ENCODE results near the gene METTL4. TPM values are rescaled to one million over a fixed set of nuclear protein-coding genes. Genes with fewer than 3 reads are reported as not detected.

METTL4 gene
- total and polyA plus RNA-seq, 2 of the 8 experiments (the other 6 are each of a cell fraction or from before 2014, with no cell fraction given), result 8.5 to 11.5 TPM

DNA sequence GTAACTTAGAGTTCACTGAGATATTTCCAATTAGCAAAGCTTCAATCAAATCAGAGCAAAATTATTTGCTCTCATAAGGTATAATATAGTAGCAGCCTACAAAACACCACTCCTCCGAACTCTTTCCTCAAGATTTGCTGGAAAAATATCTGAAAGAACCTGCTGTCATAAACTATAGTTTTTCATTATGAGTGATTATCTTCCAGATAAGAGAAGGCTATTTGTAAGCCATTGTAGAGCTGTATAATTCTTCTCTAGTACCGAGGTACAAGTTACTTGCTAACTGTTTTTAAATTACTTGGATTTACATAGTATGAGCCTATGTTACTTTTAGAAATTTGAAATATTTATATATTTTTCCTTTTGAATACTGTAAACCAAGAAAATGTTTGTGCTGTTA lies 2.1 kb upstream of the METTL4 start:
- Histone ChIP-seq H3K27me3 (replicated peaks in 1 of 4; ENCODE audit: control insufficient read depth in 3 of 4, extremely low read depth in 1 of 4, insufficient read depth in 3 of 4, low read length in 3 of 4) (no peaks in the 10 kb centered on the region), H3K14ac (ENCODE audit: insufficient read length) (no peak overlapping the region), H3K9me3 (ENCODE audit: insufficient read depth in 2 of 2, low read depth in 1 of 2, low read length in 1 of 2) (no peaks in the 10 kb centered on the region), H3K4me1 (replicated peaks in 1 of 4; ENCODE audit: control insufficient read depth in 3 of 4, insufficient read depth in 4 of 4, low read length in 3 of 4) (peaks cover 0 to 8% (median 4%) of the 10 kb centered on the region in 4 experiments; a peak in 2 of 7 replicates), H2BK20ac (ENCODE audit: low read length) (no peak overlapping the region), H2AFZ (ENCODE audit: low read length) (no peak overlapping the region), H4K8ac (ENCODE audit: extremely low read depth, insufficient read depth, low read length) (no peak overlapping the region), H3K27ac (ENCODE audit: low read depth, low read length) (no peak overlapping the region), H2BK5ac (ENCODE audit: low read depth, low read length) (no peak overlapping the region), H4K91ac (replicated peaks; ENCODE audit: insufficient read length, low read length) (no peak overlapping the region), H3K79me2 (ENCODE audit: control insufficient read depth in 1 of 2, insufficient read depth in 2 of 2, low read length in 2 of 2) (peaks cover 12 to 61% of the 10 kb centered on the region in 2 experiments), H2BK12ac (ENCODE audit: low read depth, low read length) (no peak overlapping the region), H2AK5ac (ENCODE audit: low read depth, low read length) (no peak overlapping the region), H3K9ac (replicated peaks in 1 of 4; ENCODE audit: extremely low read depth in 1 of 4, low read depth in 3 of 4, low read length in 3 of 4) (no peak overlapping the region), H3K18ac (ENCODE audit: extremely low read depth, low read length) (no peak overlapping the region), H3K4me2 (ENCODE audit: insufficient read depth in 1 of 2, low read depth in 2 of 2, low read length in 2 of 2) (peak overlapping the region; percentile 80 to 88), H3K23me2 (ENCODE audit: low read depth, low read length) (peaks cover 8% of the 10 kb centered on the region), H4K20me1 (replicated peaks in 1 of 2; ENCODE audit: control insufficient read depth in 1 of 2, insufficient read depth in 2 of 2, low read length in 2 of 2) (no peaks in the 10 kb centered on the region), H3K4me3 (ENCODE audit: extremely low read depth in 1 of 4, insufficient read depth in 2 of 4, low read depth in 3 of 4, low read length in 4 of 4) (peak overlapping the region; percentile 26 to 93 (median 78); a peak in 7 of 8 replicates), H3K23ac (ENCODE audit: insufficient read length) (no peak overlapping the region), H4K5ac (ENCODE audit: insufficient read length, low read depth, low read length) (no peak overlapping the region), H3K56ac (replicated peaks; ENCODE audit: insufficient read length, low read depth, low read length) (no peak overlapping the region), H2BK15ac (ENCODE audit: low read length) (no peak overlapping the region), H3K36me3 (ENCODE audit: control insufficient read depth in 2 of 4, insufficient read depth in 4 of 4, low read length in 3 of 4) (peaks cover 3 to 40% (median 21%) of the 10 kb centered on the region in 4 experiments), H3K79me1 (ENCODE audit: low read depth, low read length) (peaks cover 8% of the 10 kb centered on the region), H2BK120ac (replicated peaks; ENCODE audit: low read depth, low read length) (no peak overlapping the region), H3K4ac (replicated peaks; ENCODE audit: insufficient read length, low read depth, low read length) (no peak overlapping the region)
- FAIRE-seq (no peak), DNase-seq (ENCODE audit: low read depth in 1 of 2, low spot score in 2 of 2) (no peak)
- CTCF ChIA-PET (ENCODE audit: partially characterized antibody), result no interaction called here
- 72% methylated on average over 2 of the region's 2 CpGs; no CpG with 5 or more reads in 1 of the 2 experiments for WGBS, 2 experiments (ENCODE audit: extremely low coverage in 1 of 2, insufficient coverage in 1 of 2, insufficient read length in 1 of 2, insufficient replicate concordance in 2 of 2, low coverage in 1 of 2, low lambda C conversion rate in 2 of 2, missing lambda C conversion rate in 1 of 2)
- POLR2A ChIA-PET (ENCODE audit: partially characterized antibody), result interaction anchor here (0.9 to 1.7 kb wide), 3 partner anchors 27 to 82 kb away, joined by 3 to 5 read pairs (median 4); partner anchors contain the start of gene SMCHD1
- TF ChIP-seq RNF2 (IDR thresholded peaks at IDR 0.05; ENCODE audit: borderline replicate concordance, low read depth, low read length, missing control alignments, poor library complexity, severe bottlenecking) (no peak), TEAD4 (IDR thresholded peaks at IDR 0.05; ENCODE audit: low read depth, low read length) (no peak), SIRT6 (IDR thresholded peaks at IDR 0.05; ENCODE audit: low read length) (no peak), SIN3A (conservative IDR thresholded peaks at IDR 0.05 in 1 of 2, IDR thresholded peaks at IDR 0.05 in 1 of 2; ENCODE audit: low read depth in 1 of 2, low read length in 2 of 2) (no peak), CREB1 (IDR thresholded peaks at IDR 0.05) (no peak), KDM5A (IDR thresholded peaks at IDR 0.05; ENCODE audit: low read length) (no peak), HDAC2 (IDR thresholded peaks at IDR 0.05; ENCODE audit: borderline replicate concordance in 1 of 2, low read depth in 2 of 2, low read length in 2 of 2) (no peak), ATF2 (IDR thresholded peaks at IDR 0.05; ENCODE audit: low read length) (no peak), POU5F1 (IDR thresholded peaks at IDR 0.05; ENCODE audit: low read depth, low read length) (no peak), RFX5 (IDR thresholded peaks at IDR 0.05; ENCODE audit: borderline replicate concordance, low read depth, low read length) (no peak), CEBPB (IDR thresholded peaks at IDR 0.05; ENCODE audit: low read depth, low read length) (no peak), GABPA (IDR thresholded peaks at IDR 0.05; ENCODE audit: borderline replicate concordance, insufficient read depth, low read length) (no peak), POLR2A (IDR thresholded peaks at IDR 0.05; ENCODE audit: control extremely low read depth in 1 of 2, low read depth in 2 of 2, low read length in 2 of 2) (no peak)

Data from H1 (cell line).